ENCODE data around the gene SLC41A2. TPM values are rescaled to one million over a fixed set of nuclear protein-coding genes. Genes with fewer than 3 reads are reported as not detected.

The SLC41A2 gene
- total and polyA plus RNA-seq, 8 donors: 2.5 to 35.7 (median 4.2) TPM

DNA sequence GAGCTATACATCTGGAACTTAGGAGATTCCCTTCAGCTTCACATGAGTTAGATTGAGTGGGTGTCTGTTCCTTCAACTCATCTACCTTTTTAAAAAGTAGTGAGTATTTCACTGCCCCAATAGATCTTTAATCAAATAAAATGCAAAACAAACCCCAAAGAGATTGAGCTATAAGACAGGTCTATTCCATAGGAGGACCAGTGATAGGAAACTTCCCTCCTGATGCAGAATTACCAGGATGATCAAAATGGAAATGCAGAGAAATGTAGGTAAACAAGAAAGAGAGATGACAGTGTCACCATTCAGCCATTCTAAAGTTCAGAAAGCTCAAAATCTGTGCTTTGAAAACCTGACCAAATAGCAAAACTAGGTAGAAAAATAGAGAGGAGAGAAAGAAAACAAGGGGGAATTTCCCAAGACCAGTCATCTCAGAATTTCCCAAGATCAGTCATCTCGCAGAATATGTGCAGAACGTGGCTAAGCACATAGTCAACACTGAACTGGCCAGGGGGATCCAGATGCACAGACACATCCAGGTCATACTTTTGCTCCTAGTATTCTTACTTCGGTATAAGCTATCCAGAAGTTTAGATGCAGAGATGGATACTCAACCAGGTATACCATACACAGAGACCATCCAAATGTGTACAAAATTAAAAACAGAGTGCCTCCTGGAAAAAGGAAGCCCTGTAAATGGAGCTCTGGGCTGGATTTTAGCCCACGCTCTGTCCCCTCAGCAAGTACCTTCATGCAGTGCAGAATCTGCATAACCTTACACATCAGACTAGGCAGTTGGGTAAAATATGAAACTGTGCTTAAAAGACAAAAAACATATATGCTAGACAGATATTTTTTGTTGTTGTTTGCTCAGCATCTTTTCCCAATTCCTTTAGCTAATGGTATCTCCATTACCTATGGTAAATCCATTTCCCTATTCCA, 27.4 kb downstream of the SLC41A2 start:
- Histone ChIP-seq H3K4me3 (no peak overlapping the region), H3K27me3 (no peaks in the 10 kb centered on the region), H3K9me3 (no peaks in the 10 kb centered on the region), H3K27ac (no peak overlapping the region), H3K36me3 (no peaks in the 10 kb centered on the region), H3K4me1 (no peaks in the 10 kb centered on the region)
- intact Hi-C loops (cut with DNase I): no loop called here
- ATAC-seq: peak; percentile 23
- DNase-seq: no peak
- no peak for TF ChIP-seq CTCF (IDR thresholded peaks at IDR 0.05)

DNA sequence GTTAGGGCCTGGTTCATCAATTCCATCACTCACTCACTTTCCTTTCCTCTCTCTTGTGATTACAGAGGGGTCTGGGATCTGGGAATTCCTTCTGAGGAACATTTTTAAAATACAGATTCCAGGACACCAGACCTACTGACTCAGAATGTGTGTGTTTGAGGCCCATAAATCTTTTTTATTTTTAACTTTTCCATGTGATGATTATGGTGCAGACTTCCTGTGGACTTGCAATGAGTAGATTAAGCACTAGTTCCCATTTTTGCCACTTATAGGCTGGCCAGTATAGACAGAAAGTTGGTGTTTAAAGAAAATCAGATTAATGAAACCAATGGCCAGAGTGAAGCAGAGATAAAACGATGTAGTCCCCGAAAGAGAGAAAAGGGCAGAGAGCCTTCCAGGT, 28.1 kb downstream of the SLC41A2 start:
- H3K27ac ChIP-seq: no peak overlapping the region
- H3K27me3 ChIP-seq: no peaks in the 10 kb centered on the region
- no peaks in the 10 kb centered on the region for H3K4me1 ChIP-seq
- H3K4me3 ChIP-seq: no peak overlapping the region
- no peaks in the 10 kb centered on the region for H3K9me3 ChIP-seq
- ATAC-seq (no peak), DNase-seq (no peak)
- intact Hi-C loops (cut with DNase I): no loop called here
- TF ChIP-seq CTCF (IDR thresholded peaks at IDR 0.05): no peak
- H3K36me3 ChIP-seq: no peaks in the 10 kb centered on the region

GRCh38 chr12:104929368-104929767, 28.7 kb downstream of the SLC41A2 start:
- ATAC-seq: no peak

GRCh38 chr12:104928036-104928745, 29.9 kb downstream of the SLC41A2 start:
- no peak overlapping the region for H3K4me3 ChIP-seq
- H3K27me3 ChIP-seq: no peaks in the 10 kb centered on the region
- no peak for ATAC-seq
- H3K36me3 ChIP-seq: no peaks in the 10 kb centered on the region
- H3K27ac ChIP-seq: no peak overlapping the region
- H3K9me3 ChIP-seq: no peaks in the 10 kb centered on the region
- no peak for TF ChIP-seq CTCF (IDR thresholded peaks at IDR 0.05)
- intact Hi-C loops (cut with DNase I): no loop called here
- DNase-seq: no peak
- no peaks in the 10 kb centered on the region for H3K4me1 ChIP-seq

More at GRCh38 chr12:104929368-104929767, 28.7 kb downstream of the SLC41A2 start:
- Histone ChIP-seq H3K9me3 (no peaks in the 10 kb centered on the region), H3K4me3 (no peak overlapping the region), H3K27ac (no peak overlapping the region), H3K4me1 (no peaks in the 10 kb centered on the region), H3K27me3 (no peaks in the 10 kb centered on the region), H3K36me3 (no peaks in the 10 kb centered on the region)
- no peak for DNase-seq
- no peak for TF ChIP-seq CTCF (IDR thresholded peaks at IDR 0.05)
- intact Hi-C loops (cut with DNase I): no loop called here

DNA sequence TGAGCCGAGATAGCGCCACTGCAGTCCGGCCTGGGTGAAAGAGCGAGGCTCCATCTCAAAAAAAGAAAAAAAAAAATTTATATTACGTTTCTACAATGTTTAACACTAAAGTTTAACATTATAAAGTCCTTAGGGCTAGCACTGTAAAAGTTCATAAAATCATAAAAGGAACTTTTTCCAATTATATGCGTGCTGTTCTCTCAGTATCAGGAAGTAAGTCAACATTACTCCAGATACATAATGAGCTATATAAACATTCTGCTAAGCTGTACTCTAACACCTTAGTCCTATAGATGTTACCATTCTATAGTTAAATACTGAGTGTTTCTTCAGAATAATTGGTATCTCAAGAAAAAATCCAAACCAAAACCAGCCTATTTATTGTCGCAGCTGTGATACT, 32.6 kb downstream of the SLC41A2 start:
- intact Hi-C loops (cut with DNase I): no loop called here
- DNase-seq (no peak), ATAC-seq (no peak)

More for the DNA sequence above, 32.6 kb downstream of the SLC41A2 start:
- Histone ChIP-seq H3K27me3 (no peaks in the 10 kb centered on the region), H3K4me1 (no peaks in the 10 kb centered on the region), H3K4me3 (no peak overlapping the region), H3K27ac (no peak overlapping the region), H3K9me3 (peaks cover 0 to 16% of the 10 kb centered on the region in 2 donors), H3K36me3 (no peaks in the 10 kb centered on the region)
- TF ChIP-seq CTCF (IDR thresholded peaks at IDR 0.05): no peak
